MM.1S (cell line): Measurements from ENCODE around the gene EXOC4.

Source experiments
- EZH2phosphoT487 ChIP-seq: fragments of 300-600 bp; sonication (generic); IDR thresholded peaks from 2 replicates; pipeline ENCODE4 v1.6.1; 2018; ENCODE audit warnings: antibody characterized with exemption, low read length
- TF ChIP-seq, protein P1 (sequence below): fragments of 300-600 bp; sonication (generic); IDR thresholded peaks from 2 replicates; pipeline ENCODE4 v1.5.1; 2016; ENCODE audit warnings: antibody characterized with exemption, low read length, mixed read lengths

DNA sequence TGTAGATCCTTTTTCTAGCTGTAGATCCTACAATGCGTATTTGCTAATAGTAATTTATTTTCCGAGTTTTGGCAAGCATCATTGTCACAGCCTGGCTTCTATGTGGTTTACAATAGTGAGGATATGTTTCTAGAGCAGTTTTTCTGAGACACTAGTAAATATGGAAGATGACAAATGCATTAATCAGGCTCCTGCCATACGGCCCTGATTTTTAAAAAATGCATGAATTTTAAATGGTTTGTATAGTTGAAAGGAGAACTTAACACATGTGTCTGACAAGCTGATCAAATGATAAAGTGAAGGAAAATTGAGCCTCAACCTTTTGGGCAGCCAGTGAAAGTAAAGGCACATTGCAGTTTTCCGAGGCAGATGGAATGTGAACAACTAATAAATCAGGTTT, 354.1 kb downstream of the EXOC4 start:
- TF ChIP-seq, protein P1, sequence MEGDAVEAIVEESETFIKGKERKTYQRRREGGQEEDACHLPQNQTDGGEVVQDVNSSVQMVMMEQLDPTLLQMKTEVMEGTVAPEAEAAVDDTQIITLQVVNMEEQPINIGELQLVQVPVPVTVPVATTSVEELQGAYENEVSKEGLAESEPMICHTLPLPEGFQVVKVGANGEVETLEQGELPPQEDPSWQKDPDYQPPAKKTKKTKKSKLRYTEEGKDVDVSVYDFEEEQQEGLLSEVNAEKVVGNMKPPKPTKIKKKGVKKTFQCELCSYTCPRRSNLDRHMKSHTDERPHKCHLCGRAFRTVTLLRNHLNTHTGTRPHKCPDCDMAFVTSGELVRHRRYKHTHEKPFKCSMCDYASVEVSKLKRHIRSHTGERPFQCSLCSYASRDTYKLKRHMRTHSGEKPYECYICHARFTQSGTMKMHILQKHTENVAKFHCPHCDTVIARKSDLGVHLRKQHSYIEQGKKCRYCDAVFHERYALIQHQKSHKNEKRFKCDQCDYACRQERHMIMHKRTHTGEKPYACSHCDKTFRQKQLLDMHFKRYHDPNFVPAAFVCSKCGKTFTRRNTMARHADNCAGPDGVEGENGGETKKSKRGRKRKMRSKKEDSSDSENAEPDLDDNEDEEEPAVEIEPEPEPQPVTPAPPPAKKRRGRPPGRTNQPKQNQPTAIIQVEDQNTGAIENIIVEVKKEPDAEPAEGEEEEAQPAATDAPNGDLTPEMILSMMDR = no peak
- no peak for TF ChIP-seq EZH2phosphoT487
